ENCODE results near the gene KRT4. TPM values are rescaled to one million over a fixed set of nuclear protein-coding genes. Genes with fewer than 3 reads are reported as not detected.
"Not testable (repeated sequence)": the region's sequence is repeated elsewhere in the genome, so short reads cannot be mapped to it uniquely, and the experiment has no call there.

KRT4 gene
- not detected in 2 replicates for total RNA-seq (2014; rRNA removed; shearing (Covaris generic))

GRCh38 chr12:52813885-52814709 lies at the start of gene KRT4:
KRT4 (minus strand) TSS chr12:52814116; CDS start chr12:52814058, 58 bp downstream.
- Histone ChIP-seq H3K4me3 (ENCODE audit: insufficient read depth, low read depth, low read length) (no peak within 1 kb of the TSS), H3K27me3 (ENCODE audit: control insufficient read depth, insufficient read depth, low read length) (no peaks in the 10 kb centered on the region), H3K36me3 (replicated peaks; ENCODE audit: control insufficient read depth, insufficient read depth, low read length) (no peaks in the 10 kb centered on the region)
- no peak for DNase-seq

GRCh38 chr12:52862023-52862422 lies 48.1 kb upstream of the KRT4 start:
- no peaks in the 10 kb centered on the region for H3K27me3 ChIP-seq (ENCODE audit: control insufficient read depth, insufficient read depth, low read length)
- no peaks in the 10 kb centered on the region for H3K36me3 ChIP-seq (replicated peaks; ENCODE audit: control insufficient read depth, insufficient read depth, low read length)
- H3K4me3 ChIP-seq (ENCODE audit: insufficient read depth, low read depth, low read length) = no peak overlapping the region
- DNase-seq = no peak

- H3K36me3 ChIP-seq (replicated peaks; ENCODE audit: control insufficient read depth, insufficient read depth, low read length) = no peaks in the 10 kb centered on the region
- no peak for DNase-seq
- H3K4me3 ChIP-seq (ENCODE audit: insufficient read depth, low read depth, low read length) = no peak overlapping the region
- H3K27me3 ChIP-seq (ENCODE audit: control insufficient read depth, insufficient read depth, low read length) = no peaks in the 10 kb centered on the region
These were observed 47.6 kb upstream of the KRT4 start for GRCh38 chr12:52861511-52861910.

- Histone ChIP-seq H3K27me3 (ENCODE audit: control insufficient read depth, insufficient read depth, low read length) (no peaks in the 10 kb centered on the region), H3K4me3 (ENCODE audit: insufficient read depth, low read depth, low read length) (no peak overlapping the region), H3K36me3 (replicated peaks; ENCODE audit: control insufficient read depth, insufficient read depth, low read length) (no peaks in the 10 kb centered on the region)
- no peak for DNase-seq
These were observed 46.3 kb upstream of the KRT4 start for GRCh38 chr12:52860102-52860823.

- Histone ChIP-seq H3K4me3 (ENCODE audit: insufficient read depth, low read depth, low read length) (no peak overlapping the region), H3K36me3 (replicated peaks; ENCODE audit: control insufficient read depth, insufficient read depth, low read length) (no peaks in the 10 kb centered on the region), H3K27me3 (ENCODE audit: control insufficient read depth, insufficient read depth, low read length) (no peaks in the 10 kb centered on the region)
- DNase-seq = no peak
These were observed 43.6 kb upstream of the KRT4 start for GRCh38 chr12:52857500-52857899.

- no peaks in the 10 kb centered on the region for H3K36me3 ChIP-seq (replicated peaks; ENCODE audit: control insufficient read depth, insufficient read depth, low read length)
- H3K27me3 ChIP-seq (ENCODE audit: control insufficient read depth, insufficient read depth, low read length) = no peaks in the 10 kb centered on the region
- DNase-seq = no peak
- no peak overlapping the region for H3K4me3 ChIP-seq (ENCODE audit: insufficient read depth, low read depth, low read length)
These were observed 42.9 kb upstream of the KRT4 start for GRCh38 chr12:52856787-52857186.

GRCh38 chr12:52856077-52856476 lies 42.2 kb upstream of the KRT4 start:
- H3K4me3 ChIP-seq (ENCODE audit: insufficient read depth, low read depth, low read length); H3K36me3 ChIP-seq (replicated peaks; ENCODE audit: control insufficient read depth, insufficient read depth, low read length); H3K27me3 ChIP-seq (ENCODE audit: control insufficient read depth, insufficient read depth, low read length); DNase-seq: not testable (repeated sequence)

GRCh38 chr12:52851787-52852186 lies 37.9 kb upstream of the KRT4 start:
- DNase-seq = no peak
- Histone ChIP-seq H3K27me3 (ENCODE audit: control insufficient read depth, insufficient read depth, low read length) (no peaks in the 10 kb centered on the region), H3K36me3 (replicated peaks; ENCODE audit: control insufficient read depth, insufficient read depth, low read length) (no peaks in the 10 kb centered on the region), H3K4me3 (ENCODE audit: insufficient read depth, low read depth, low read length) (no peak overlapping the region)

GRCh38 chr12:52850681-52851080 lies 36.8 kb upstream of the KRT4 start:
- no peak for DNase-seq
- H3K4me3 ChIP-seq (ENCODE audit: insufficient read depth, low read depth, low read length) = no peak overlapping the region
- no peaks in the 10 kb centered on the region for H3K36me3 ChIP-seq (replicated peaks; ENCODE audit: control insufficient read depth, insufficient read depth, low read length)
- H3K27me3 ChIP-seq (ENCODE audit: control insufficient read depth, insufficient read depth, low read length) = no peaks in the 10 kb centered on the region

- Histone ChIP-seq H3K36me3 (replicated peaks; ENCODE audit: control insufficient read depth, insufficient read depth, low read length) (no peaks in the 10 kb centered on the region), H3K4me3 (ENCODE audit: insufficient read depth, low read depth, low read length) (no peak overlapping the region), H3K27me3 (ENCODE audit: control insufficient read depth, insufficient read depth, low read length) (no peaks in the 10 kb centered on the region)
- no peak for DNase-seq
These were observed 35.6 kb upstream of the KRT4 start for GRCh38 chr12:52849511-52849910.

- H3K27me3 ChIP-seq (ENCODE audit: control insufficient read depth, insufficient read depth, low read length) = no peaks in the 10 kb centered on the region
- no peaks in the 10 kb centered on the region for H3K36me3 ChIP-seq (replicated peaks; ENCODE audit: control insufficient read depth, insufficient read depth, low read length)
- DNase-seq = no peak
These were observed 34.8 kb upstream of the KRT4 start, which contains the start of gene KRT78 for GRCh38 chr12:52848661-52849255. KRT78 (minus strand) TSS chr12:52848994; CDS start chr12:52848930, 64 bp downstream.

GRCh38 chr12:52847335-52848102 lies 33.6 kb upstream of the KRT4 start:
- no peaks in the 10 kb centered on the region for H3K27me3 ChIP-seq (ENCODE audit: control insufficient read depth, insufficient read depth, low read length)
- H3K4me3 ChIP-seq (ENCODE audit: insufficient read depth, low read depth, low read length) = no peak overlapping the region
- DNase-seq = no peak
- H3K36me3 ChIP-seq (replicated peaks; ENCODE audit: control insufficient read depth, insufficient read depth, low read length) = no peaks in the 10 kb centered on the region

More at GRCh38 chr12:52848661-52849255, 34.8 kb upstream of the KRT4 start, which contains the start of gene KRT78:
- H3K4me3 ChIP-seq (ENCODE audit: insufficient read depth, low read depth, low read length) = no peak within 1 kb of the TSS

- H3K4me3 ChIP-seq (ENCODE audit: insufficient read depth, low read depth, low read length) = no peak overlapping the region
- no peak for DNase-seq
- no peaks in the 10 kb centered on the region for H3K27me3 ChIP-seq (ENCODE audit: control insufficient read depth, insufficient read depth, low read length)
- H3K36me3 ChIP-seq (replicated peaks; ENCODE audit: control insufficient read depth, insufficient read depth, low read length) = no peaks in the 10 kb centered on the region
These were observed 32.5 kb upstream of the KRT4 start for GRCh38 chr12:52846356-52846970.

- no peak for DNase-seq
- Histone ChIP-seq H3K4me3 (ENCODE audit: insufficient read depth, low read depth, low read length) (no peak overlapping the region), H3K36me3 (replicated peaks; ENCODE audit: control insufficient read depth, insufficient read depth, low read length) (no peaks in the 10 kb centered on the region), H3K27me3 (ENCODE audit: control insufficient read depth, insufficient read depth, low read length) (no peaks in the 10 kb centered on the region)
These were observed 32.0 kb upstream of the KRT4 start for GRCh38 chr12:52845946-52846345.
